MCF 10A (cell line): ENCODE data around the gene DDX10. TPM values are rescaled to one million over a fixed set of nuclear protein-coding genes. Genes with fewer than 3 reads are reported as not detected.

ENCODE experiments used
- BruUV-seq: library from RNA; stranded (reverse); fragments of 400-500 nt; replicated peaks from 2 replicates; lab custom pipeline; 2021; lab: Mats Ljungman, UMichigan
- CTCF ChIA-PET: fragments of 300-600 bp; sonication (Branson Sonifier 250); formaldehyde crosslinking; extraction: SDS; loops from one replicate; lab custom pipeline; 2021; ENCODE audit warnings: antibody characterized with exemption, inconsistent platforms; lab: Yijun Ruan, JAX
- POLR2A ChIA-PET: fragments of 300-600, 350-650 bp; sonication (Branson Sonifier 250); formaldehyde crosslinking; extraction: SDS; loops from one replicate; lab custom pipeline; 2020; ENCODE audit warnings: antibody characterized with exemption, inconsistent platforms; lab: Yijun Ruan, JAX
- DNase-seq: peaks from one replicate; pipeline ENCODE4 v3.0.0-alpha.2; 2018; ENCODE audit not compliant: unreplicated experiment
- H3K27ac Mint-ChIP-seq: one replicate; pipeline ENCODE4 v1.8.0; 2022; ENCODE audit warnings: mild to moderate bottlenecking, low read depth, mixed read lengths; ENCODE audit not compliant: unreplicated experiment
- H3K27me3 Mint-ChIP-seq: one replicate; pipeline ENCODE4 v1.8.0; 2022; ENCODE audit warnings: mixed read lengths; ENCODE audit not compliant: insufficient read depth, unreplicated experiment
- H3K36me3 Mint-ChIP-seq: one replicate; pipeline ENCODE4 v1.8.0; 2022; ENCODE audit warnings: mild to moderate bottlenecking, moderate library complexity, mixed read lengths; ENCODE audit not compliant: insufficient read depth, unreplicated experiment
- H3K4me1 Mint-ChIP-seq: one replicate; pipeline ENCODE4 v1.8.0; 2022; ENCODE audit warnings: mixed read lengths; ENCODE audit not compliant: insufficient read depth, unreplicated experiment
- H3K4me3 Mint-ChIP-seq: one replicate; pipeline ENCODE4 v1.8.0; 2022; ENCODE audit warnings: mild to moderate bottlenecking, moderate library complexity, mixed read lengths; ENCODE audit not compliant: unreplicated experiment
- H3K9me3 Mint-ChIP-seq: one replicate; pipeline ENCODE4 v1.8.0; 2022; ENCODE audit warnings: mixed read lengths; ENCODE audit not compliant: unreplicated experiment
- CTCF ChIP-seq: fragments of 200-600 bp; IDR thresholded peaks from one replicate; pipeline ENCODE4 v1.8.0; 2022; ENCODE audit warnings: antibody characterized with exemption, mild to moderate bottlenecking; ENCODE audit not compliant: unreplicated experiment
- intact Hi-C: fragments of 100-400 bp; cut with micrococcal nuclease; formaldehyde crosslinking; loops from 2 replicates; pipeline ENCODE4 v1.14.1; 2022
- total RNA-seq: library from RNA; stranded (reverse); gene quantifications from 2 replicates; pipeline ENCODE4 v1.2.3, GENCODE V29; 2022

DDX10 gene
- total RNA-seq, 1 experiment from 2014 or later, result 113 TPM

GRCh38 chr11:108926171-108926840 is 261.4 kb downstream of the DDX10 start:
- CTCF ChIA-PET, result interaction anchor here (0.6 to 1.8 kb wide), 3 partner anchors 58 to 228 kb away, joined by 3 to 5 read pairs (median 3); no protein-coding TSS in a partner anchor
- DNase-seq, result no peak
- no peak for TF ChIP-seq CTCF
- POLR2A ChIA-PET, result no interaction called here
- no peaks in the 10 kb centered on the region for H3K27me3 Mint-ChIP-seq
- H3K27ac Mint-ChIP-seq, result no peak overlapping the region
- intact Hi-C loops, result no loop called here
- no peak overlapping the region for H3K4me3 Mint-ChIP-seq
- peaks cover 32% of the 10 kb centered on the region for H3K4me1 Mint-ChIP-seq
- H3K36me3 Mint-ChIP-seq, result peaks cover 5% of the 10 kb centered on the region
- BruUV-seq, result no TSS peak
- no peaks in the 10 kb centered on the region for H3K9me3 Mint-ChIP-seq

GRCh38 chr11:108926841-108927577 is 262.1 kb downstream of the DDX10 start:
- Mint-ChIP-seq H3K4me1 (peaks cover 39% of the 10 kb centered on the region), H3K27me3 (no peaks in the 10 kb centered on the region), H3K36me3 (peaks cover 5% of the 10 kb centered on the region), H3K27ac (no peak overlapping the region), H3K9me3 (no peaks in the 10 kb centered on the region), H3K4me3 (no peak overlapping the region)
- no TSS peak for BruUV-seq
- ChIA-PET POLR2A (no interaction called here), CTCF (no interaction called here)
- no peak for DNase-seq
- no peak for TF ChIP-seq CTCF
- intact Hi-C loops, result no loop called here

GRCh38 chr11:108927791-108928545 is 263.1 kb downstream of the DDX10 start:
- Mint-ChIP-seq H3K36me3 (peaks cover 10% of the 10 kb centered on the region), H3K27me3 (no peaks in the 10 kb centered on the region), H3K27ac (peak overlapping the region; percentile 97), H3K9me3 (no peaks in the 10 kb centered on the region), H3K4me1 (peaks cover 45% of the 10 kb centered on the region), H3K4me3 (no peak overlapping the region)
- ChIA-PET CTCF (no interaction called here), POLR2A (interaction anchor here (0.9 kb wide), 1 partner anchor 12 kb away, joined by 3 read pairs; no protein-coding TSS in a partner anchor)
- TF ChIP-seq CTCF, result no peak
- intact Hi-C loops, result no loop called here
- no TSS peak for BruUV-seq
- DNase-seq, result no peak

GRCh38 chr11:108929241-108929640 is 264.4 kb downstream of the DDX10 start:
- intact Hi-C loops, result loop anchor here (1.0 kb wide), 1 partner anchor 231 kb away; no protein-coding TSS in a partner anchor
- ChIA-PET POLR2A (no interaction called here), CTCF (interaction anchor here (0.6 kb wide), 1 partner anchor 232 kb away, joined by 3 read pairs; no protein-coding TSS in a partner anchor)
- H3K36me3 Mint-ChIP-seq, result peaks cover 5% of the 10 kb centered on the region
- no TSS peak for BruUV-seq
- no peaks in the 10 kb centered on the region for H3K27me3 Mint-ChIP-seq
- H3K4me1 Mint-ChIP-seq, result peaks cover 54% of the 10 kb centered on the region
- TF ChIP-seq CTCF, result no peak
- peak overlapping the region; percentile 46 for H3K4me3 Mint-ChIP-seq
- H3K9me3 Mint-ChIP-seq, result no peaks in the 10 kb centered on the region
- DNase-seq, result peak; percentile 86
- H3K27ac Mint-ChIP-seq, result peak overlapping the region; percentile 97
